Stimulated activated CD4-positive, alpha-beta T cell treated with anti-CD3 and anti-CD28 coated beads, Interleukin-1b, Interleukin-23, amount 100 ng/mL, for 48 hours (primary cell): ENCODE results near the gene TOMM5.

Experiments used
- DNase-seq: peaks from one replicate; pipeline ENCODE4 v3.0.0-alpha.2; 2020

The TOMM5 gene

DNA sequence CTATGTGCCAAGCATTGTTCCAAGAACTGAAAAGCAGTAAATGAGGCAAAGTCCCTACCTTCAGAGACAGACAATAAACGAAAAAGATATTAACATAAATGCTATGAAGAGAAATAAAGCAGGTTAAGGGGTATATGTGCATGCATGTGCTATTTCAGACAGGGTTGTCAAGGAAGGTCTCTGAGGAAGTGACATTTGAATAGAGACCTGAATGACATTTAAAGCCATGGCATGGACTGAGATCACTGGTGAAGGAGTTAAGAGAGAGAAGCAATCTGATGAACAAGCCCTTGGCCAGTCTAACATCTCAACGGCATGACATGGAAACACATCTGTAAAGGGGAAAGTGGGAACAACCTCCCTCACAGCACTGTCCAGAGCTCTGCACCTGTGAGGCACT is 30.7 kb downstream of the TOMM5 start:
- DNase-seq: no peak

DNA sequence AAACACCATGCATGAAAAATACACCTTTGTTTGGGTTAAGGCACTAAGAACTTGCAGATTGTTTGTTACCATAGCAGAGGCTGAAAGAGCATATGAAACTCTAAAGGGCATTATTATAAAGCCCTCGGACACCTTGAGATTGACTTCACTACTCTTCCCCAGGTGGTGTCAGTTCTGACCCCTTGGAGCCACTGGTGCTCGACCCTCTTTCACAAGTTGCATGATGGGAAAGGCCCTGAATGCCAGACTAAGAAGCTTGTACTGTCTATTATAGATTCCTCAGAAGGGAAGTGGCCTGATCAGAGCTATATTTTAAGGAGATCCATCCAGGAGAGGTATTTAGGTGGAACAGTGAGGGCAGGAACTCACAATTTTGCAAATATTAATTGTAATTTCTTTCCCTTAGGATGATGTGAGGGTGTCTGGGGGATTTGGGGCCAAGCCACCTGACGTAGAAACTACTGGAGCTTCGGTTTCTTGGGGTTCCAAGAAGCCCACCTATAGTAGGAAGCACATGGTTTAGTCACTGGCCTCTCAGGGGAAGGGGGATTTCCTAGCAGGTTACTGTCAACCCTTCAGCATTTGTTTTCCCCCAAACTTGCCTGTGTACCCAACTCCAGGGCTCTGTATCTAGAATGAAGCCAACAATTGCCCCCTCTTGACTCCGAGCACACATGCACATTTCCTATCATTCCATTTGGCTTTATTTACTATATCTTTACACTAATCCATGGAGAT is 32.4 kb downstream of the TOMM5 start:
- no peak for DNase-seq

DNA sequence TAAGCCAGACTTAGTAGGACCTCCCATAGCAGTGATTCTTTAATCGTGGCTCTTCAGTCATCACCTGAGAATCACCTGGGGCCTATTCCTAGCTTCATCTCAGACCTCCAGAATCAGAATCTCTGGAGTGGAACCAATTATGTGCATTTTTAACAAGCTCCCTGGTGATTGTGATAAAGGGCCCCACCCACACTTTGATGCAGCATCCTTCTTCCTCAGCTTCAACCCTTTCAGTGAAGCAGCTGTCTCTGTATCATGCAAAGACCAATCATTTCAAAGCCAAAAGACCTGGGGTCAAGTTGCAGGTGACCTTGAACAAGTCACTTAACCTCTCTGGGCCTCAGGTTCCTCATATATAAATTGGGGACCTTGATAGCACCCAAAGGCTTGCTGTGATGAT is 33.3 kb downstream of the TOMM5 start:
- DNase-seq: no peak

DNA sequence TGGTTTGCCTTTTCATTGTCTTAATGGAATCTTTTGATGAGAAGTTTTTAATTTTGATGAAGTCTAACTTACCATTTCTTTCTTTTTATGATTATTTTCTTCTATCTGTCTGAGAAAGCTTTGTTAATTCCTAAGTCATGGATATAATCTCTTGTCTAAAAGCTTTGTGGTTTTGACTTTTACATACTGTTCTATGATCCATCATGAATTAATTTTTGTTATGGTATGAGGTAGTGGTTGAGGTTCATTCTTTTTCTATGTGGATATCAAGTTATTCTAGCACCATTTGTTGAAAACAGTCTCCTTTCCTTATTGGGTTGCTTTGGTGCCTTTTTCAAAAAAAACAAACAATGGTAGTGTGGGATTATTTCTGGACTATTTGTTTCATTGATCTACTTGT is 36.6 kb downstream of the TOMM5 start:
- DNase-seq: no peak

DNA sequence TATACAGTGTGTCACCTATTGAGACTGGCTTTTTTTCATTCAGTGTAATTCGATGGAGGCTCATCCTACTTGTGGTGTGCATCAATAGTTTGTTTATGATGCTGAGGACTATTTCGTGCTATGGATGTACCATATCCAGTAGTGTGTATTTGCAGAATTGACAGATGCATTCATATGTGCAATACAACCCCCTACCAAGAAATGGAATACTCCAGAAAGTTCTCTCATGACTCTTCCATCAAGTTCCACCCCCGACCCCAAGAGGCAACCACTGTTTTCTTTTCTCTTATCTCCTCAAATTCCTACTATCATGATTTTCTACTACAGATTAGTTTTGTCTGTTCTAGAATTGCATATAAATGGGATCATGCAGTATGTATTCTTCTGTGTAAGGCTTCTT is 38.1 kb downstream of the TOMM5 start:
- DNase-seq: no peak

DNA sequence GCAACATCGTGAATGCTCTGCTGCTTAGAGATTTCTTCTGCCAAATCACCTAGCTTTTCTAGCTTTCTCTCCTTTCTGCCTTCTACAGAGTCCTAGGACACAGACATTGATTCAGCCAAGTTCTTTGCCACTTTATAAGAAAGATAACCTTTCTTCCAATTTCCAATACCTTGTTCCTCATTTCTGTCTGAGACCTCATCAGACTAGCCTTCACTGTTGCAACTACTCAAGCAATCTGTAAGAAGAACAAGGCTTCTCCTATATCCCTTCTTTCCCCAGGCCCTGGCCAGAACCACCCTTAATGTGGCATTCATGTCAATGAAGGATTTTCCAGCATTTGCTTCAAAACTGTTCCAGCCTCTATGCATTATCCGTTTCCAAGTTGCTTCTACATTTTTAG is 40.5 kb downstream of the TOMM5 start:
- DNase-seq: no peak

DNA sequence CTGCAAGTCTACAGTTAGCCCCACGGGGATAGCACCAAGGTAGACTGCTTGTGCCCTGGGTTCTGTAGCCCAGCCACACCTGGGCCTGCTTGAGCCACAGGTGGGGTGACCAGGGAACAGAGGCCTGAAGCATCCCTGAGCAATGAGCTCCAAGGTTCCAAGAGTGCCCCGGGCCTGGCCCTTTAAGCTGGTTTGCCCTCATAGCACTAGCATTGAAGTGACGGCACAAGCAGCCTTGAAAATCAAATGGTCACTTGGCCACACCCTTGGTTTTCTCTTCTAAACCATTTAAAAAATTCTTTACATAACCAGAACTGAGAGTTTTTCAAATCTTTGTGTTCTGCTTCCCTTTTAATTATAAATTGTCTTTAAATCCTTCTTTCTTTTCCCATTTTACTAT is 40.9 kb downstream of the TOMM5 start:
- DNase-seq: no peak

DNA sequence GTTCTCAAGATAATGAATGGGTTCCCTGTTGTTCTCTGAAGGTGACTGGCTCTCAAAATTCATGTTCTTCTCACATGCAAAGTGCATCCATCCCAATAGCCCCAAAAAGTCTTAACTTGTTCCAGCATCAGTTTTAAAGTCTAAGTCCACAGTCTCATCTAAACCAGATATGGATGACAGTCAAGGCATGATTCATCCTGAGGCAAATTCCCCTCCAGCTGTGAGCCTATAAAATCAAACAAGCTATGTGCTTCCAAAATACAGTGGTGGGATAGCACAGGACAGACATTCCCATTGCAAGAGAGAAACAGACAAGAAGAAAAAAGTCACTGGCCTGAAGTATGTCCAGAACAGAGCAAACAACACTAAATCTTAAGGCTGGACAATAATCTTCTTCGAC is 41.6 kb downstream of the TOMM5 start:
- DNase-seq: no peak

DNA sequence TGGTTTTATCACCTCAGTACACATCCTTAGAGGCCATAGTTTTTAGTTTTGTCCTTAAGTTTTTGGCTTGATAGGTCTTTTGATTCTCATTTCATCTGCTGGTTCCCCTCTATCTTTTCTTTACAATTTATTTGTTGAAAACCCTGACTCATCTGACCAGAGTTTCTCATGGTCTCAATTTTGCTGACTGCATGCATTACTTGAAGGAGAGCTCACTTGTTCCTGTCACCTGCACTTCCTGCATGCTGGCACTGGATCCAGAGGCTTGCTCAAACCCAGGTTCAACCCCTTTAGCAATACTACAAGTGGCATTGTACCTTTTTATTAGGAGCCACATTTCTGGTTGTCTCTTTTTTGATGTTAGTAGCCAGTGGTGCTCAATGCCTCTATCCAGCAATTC is 42.9 kb downstream of the TOMM5 start:
- no peak for DNase-seq

DNA sequence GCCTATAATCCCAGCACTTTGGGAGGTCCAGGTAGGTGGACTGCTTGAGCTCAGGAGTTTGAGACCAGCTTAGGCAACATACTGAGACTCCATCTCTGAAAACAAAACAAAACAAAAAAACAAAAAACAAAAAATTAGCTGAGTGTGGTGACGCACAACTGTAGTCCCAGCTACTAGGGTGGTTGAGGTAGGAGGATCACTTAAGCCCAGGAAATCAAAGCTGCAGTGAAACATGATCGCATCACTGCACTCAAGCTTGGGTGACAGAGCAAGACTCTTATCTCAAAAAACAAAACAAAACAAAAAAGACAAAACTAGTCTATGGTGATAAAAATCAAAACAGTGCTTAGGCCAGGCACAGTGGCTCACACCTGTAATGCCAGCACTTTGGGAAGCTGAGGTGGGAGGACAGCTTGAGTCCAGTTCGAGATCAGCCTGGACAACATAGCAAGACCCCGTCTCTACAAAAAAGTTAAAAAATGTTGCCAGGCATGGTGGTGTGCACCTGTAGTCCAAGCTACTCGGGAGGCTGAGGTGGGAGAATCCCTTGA is 45.0 kb downstream of the TOMM5 start:
- DNase-seq: no peak

DNA sequence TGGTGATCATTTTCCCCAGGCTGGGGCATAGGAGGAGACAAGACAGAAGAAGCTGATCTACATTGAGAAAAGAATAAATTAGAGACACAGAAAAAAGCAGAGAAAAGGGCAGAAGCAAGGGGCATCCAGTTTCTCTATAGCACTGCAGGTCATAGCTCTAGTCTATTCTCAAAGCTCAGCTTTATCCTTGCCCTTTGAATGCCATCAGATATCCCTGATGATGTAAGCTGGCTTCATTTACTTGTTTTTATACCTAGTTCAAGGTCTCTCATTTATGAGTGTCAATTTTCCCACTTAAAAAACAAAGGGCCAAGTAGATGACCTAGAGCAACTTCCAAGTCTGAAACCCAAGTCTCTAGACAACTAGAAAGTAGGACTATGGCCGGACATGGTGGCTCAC is 48.9 kb downstream of the TOMM5 start:
- no peak for DNase-seq

DNA sequence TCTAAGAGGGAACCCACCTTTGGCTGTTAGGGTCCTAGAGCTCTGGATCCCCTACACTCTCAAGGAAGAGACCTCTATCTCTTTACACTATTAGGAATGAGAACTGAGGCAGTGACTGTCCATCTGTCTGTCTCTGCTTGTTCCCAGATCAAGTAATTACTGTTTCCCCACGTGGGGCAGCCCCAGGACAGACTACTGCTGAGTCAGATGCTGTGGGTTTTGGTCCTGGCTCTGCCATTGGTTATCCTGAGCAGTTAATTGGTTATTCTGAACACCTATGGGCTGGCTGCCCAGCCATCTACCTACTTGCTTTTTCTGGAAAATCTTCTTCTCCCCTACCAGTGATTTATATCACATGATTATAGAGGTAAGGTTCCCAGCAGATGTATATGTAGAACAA is 49.5 kb downstream of the TOMM5 start:
- no peak for DNase-seq

DNA sequence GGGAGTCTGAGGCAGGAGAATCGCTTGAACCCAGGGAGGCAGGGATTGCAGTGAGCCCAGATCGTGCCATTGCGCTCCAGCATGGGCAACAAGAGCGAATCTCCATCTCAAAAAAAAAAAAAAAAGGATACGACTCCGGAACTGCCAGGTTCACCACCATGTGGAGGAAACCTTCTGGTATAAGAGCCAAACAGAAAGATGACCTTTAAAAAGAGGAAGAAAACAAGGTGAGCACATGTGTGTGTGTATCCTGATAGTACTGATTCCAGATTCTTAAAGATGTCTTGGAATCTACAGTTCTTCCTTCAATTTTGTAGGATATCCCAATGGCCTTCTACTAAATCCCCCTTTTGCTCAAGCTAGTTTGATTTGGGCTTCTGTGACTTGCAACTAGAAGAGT is 49.9 kb downstream of the TOMM5 start:
- DNase-seq: no peak

DNA sequence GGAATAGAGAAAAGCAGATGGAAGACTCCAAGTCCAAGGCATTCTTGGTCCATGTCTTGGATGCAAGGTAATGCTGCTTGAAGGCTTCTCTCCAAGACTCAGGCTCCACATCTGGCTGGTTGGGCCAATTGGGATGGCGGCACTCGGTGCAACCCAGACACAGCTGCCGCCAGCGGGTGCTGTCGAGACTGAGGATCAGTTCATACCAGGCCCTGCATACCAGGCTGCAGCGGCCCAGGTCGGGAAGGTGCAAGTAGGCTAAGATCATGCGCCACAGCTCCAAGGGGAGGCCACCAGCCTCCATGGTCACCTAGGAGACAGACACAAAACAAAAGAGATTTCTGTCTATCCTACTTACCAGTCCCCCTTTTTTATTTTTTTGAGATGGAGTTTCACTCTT is 50.9 kb downstream of the TOMM5 start:
- DNase-seq: no peak

DNA sequence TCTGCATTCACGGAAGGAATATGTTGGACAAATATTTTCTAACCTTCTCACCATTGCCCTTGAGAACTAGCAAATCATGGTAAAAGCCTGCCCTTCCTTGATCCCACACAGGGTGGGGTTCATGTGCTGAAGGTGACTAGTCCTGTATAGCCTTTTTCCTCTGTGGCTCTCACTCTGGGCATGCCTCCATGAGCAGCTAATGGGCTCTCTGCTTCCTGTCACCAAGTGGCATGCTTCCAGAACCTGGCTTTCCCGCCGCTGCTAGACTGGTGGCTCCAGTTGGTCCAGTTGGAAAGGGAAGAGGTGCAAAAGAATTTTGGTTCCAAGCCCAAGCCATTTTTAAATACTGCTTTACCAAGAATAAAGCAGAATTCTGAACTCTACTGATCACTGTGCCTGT is 51.8 kb downstream of the TOMM5 start:
- DNase-seq: no peak

DNA sequence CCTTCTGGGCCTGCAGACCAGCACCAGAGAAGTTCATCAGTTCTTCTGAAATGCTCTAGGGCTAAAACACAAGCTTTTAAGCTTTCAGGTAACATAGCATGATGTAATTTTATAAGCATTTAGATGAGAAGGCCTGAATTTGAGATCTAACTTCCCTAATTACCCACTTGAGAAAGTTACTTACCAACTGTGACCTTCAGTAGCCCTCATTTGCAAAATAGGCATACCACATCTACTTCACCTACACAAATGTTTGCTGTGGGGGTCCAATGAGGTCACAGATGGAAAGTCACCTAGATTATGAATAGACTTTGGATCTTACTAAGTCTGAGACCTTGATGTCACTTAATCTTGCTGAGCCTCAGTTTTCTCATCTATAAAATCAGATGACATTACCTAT is 52.8 kb downstream of the TOMM5 start:
- no peak for DNase-seq
